Pancreas (tissue), 10 donors: ENCODE data around the gene ABHD4. TPM values are rescaled to one million over a fixed set of nuclear protein-coding genes. Genes with fewer than 3 reads are reported as not detected.
A peak's percentile ranks its signal among the peaks of the same experiment; 100 is the strongest.

Experiments used
- ATAC-seq, 4 donors: fragments of 200-7000 bp; cut with Tn5 transposase; one replicate each; pipeline versions ENCODE4 v1.8.0 to v1.9.1; 2020; ENCODE audit warnings: mild to moderate bottlenecking in 4 of 4, moderate library complexity in 4 of 4
- DNase-seq, 6 donors: peaks; one replicate each; pipeline ENCODE4 v3.0.0-alpha.2; 2020
- FAIRE-seq: peaks from 2 replicates; lab custom pipeline; 2012; peaks lifted over from hg19 to GRCh38; lab: Jason Lieb, UNC
- H3K27ac ChIP-seq, 4 donors: fragments of 200-600 bp; sonication (generic); 1 replicate in 3 of 4; 2 replicates in 1 of 4; pipeline versions ENCODE4 v1.5.0 to v1.8.0; 2020
- H3K27me3 ChIP-seq, 4 donors: fragments of 200-600 bp; one replicate each; pipeline ENCODE4 v1.8.0; 2021
- H3K36me3 ChIP-seq, 3 donors: fragments of 200-600 bp; sonication (generic) in 1 of 3; one replicate each; pipeline versions ENCODE4 v1.5.0 to v1.8.0; 2020 to 2021
- H3K4me1 ChIP-seq, 3 donors: fragments of 200-600 bp; one replicate each; pipeline ENCODE4 v1.8.0; 2021
- H3K4me3 ChIP-seq, 4 donors: fragments of 200-600 bp; sonication (generic) in 2 of 4; one replicate each; pipeline versions ENCODE4 v1.5.0 to v1.8.0; 2020 to 2021
- H3K9me3 ChIP-seq, 4 donors: fragments of 200-600 bp; one replicate each; pipeline ENCODE4 v1.8.0; 2021
- WGBS, 2 donors: extraction: QIAGEN DNeasy Blood & Tissue Kit; methylation state at CpG; one replicate each; pipeline ENCODE4 v1.1.7; 2013; 5-methylcytosine and 5-hydroxymethylcytosine counted together
- intact Hi-C, 3 donors: fragments of 100-400 bp; cut with DNase I; formaldehyde crosslinking; loops; one replicate each; pipeline versions ENCODE4 v1.11.1 to v1.14.2; 2022
- polyA plus RNA-seq, 2 donors: library from polyadenylated mRNA; stranded (reverse); fragments of 200-250 nt; gene quantifications; one replicate each; pipeline ENCODE4 v1.2.3, GENCODE V29; 2013
- total RNA-seq, 6 donors: library from RNA; stranded (reverse); fragmentation: NEBNext Ultra II Directional in 4 of 6; extraction: Animal tissue kit (Norgen Biotek cat#: 25700) in 4 of 6; gene quantifications; one replicate each; pipeline versions ENCODE4 v1.2.1 to v1.2.4, GENCODE V29; 2021 to 2023
- TF ChIP-seq, protein P1 (sequence below), 4 donors: fragments of 200-600 bp; sonication (generic) in 3 of 4; IDR thresholded peaks; one replicate each; pipeline versions ENCODE4 v1.5.0 to v1.8.0; 2021; ENCODE audit warnings: antibody characterized with exemption in 4 of 4
- donor health status: healthy with polysubstance abuse.
- donor health status: DM: no; HTN: no; CAD: no; lungs with moderate emphysema.
- donor health status: DM: no; HTN: no; CAD: no.
- donor health status: control.
- donor health status: control.
- donor health status: Bipolar disorder and iron deficiency.
- donor health status: DM: yes; HTN: yes; CAD: no.
- donor health status: DM: no; HTN: no; CAD: no.
- donor health status: DM: no; HTN: no; CAD: no.
- donor health status: DM: yes; HTN: yes; CAD: no.

ABHD4 gene
- total and polyA plus RNA-seq, 8 donors, result 7.6 to 25.9 (median 11.8) TPM

DNA sequence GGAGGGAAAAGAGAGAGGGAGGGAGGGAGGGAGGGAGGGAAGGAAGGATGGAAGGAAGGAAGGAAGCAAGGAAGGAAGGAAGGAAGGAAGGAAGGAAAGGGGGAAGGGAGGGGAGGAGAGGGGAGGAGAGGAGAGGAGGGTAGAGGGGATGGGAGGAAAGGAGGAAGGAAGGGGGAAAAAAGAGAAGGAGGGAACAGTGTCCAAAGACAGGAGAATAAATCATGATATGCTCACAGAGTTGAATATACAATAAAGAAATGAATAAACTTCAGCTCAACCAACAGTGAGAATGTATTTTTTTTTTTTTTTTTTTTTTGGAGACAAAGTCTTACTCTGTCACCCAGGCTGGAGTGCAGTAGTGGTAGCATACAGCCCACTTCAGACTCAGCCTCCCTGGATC, 42.1 kb downstream of the ABHD4 start:
- TF ChIP-seq, protein P1, sequence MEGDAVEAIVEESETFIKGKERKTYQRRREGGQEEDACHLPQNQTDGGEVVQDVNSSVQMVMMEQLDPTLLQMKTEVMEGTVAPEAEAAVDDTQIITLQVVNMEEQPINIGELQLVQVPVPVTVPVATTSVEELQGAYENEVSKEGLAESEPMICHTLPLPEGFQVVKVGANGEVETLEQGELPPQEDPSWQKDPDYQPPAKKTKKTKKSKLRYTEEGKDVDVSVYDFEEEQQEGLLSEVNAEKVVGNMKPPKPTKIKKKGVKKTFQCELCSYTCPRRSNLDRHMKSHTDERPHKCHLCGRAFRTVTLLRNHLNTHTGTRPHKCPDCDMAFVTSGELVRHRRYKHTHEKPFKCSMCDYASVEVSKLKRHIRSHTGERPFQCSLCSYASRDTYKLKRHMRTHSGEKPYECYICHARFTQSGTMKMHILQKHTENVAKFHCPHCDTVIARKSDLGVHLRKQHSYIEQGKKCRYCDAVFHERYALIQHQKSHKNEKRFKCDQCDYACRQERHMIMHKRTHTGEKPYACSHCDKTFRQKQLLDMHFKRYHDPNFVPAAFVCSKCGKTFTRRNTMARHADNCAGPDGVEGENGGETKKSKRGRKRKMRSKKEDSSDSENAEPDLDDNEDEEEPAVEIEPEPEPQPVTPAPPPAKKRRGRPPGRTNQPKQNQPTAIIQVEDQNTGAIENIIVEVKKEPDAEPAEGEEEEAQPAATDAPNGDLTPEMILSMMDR (IDR thresholded peaks at IDR 0.05), result no peak
- DNase-seq, result no peak
- Histone ChIP-seq H3K27me3 (no peaks in the 10 kb centered on the region), H3K9me3 (no peaks in the 10 kb centered on the region), H3K36me3 (no peaks in the 10 kb centered on the region), H3K4me1 (no peaks in the 10 kb centered on the region), H3K4me3 (no peak overlapping the region), H3K27ac (no peak overlapping the region)
- no peak for FAIRE-seq
- intact Hi-C loops, result loop anchor here in 1 of 3 donors (10.0 kb wide), 1 partner anchor 65 kb away; no protein-coding TSS in a partner anchor
- ATAC-seq, result no peak

GRCh38 chr14:22641846-22642245, 43.7 kb downstream of the ABHD4 start:
- no peaks in the 10 kb centered on the region for H3K27me3 ChIP-seq
- no peaks in the 10 kb centered on the region for H3K36me3 ChIP-seq
- ATAC-seq (no peak), FAIRE-seq (no peak), DNase-seq (no peak)
- intact Hi-C loops, result loop anchor here in 1 of 3 donors (10.0 kb wide), 1 partner anchor 67 kb away; no protein-coding TSS in a partner anchor
- H3K4me3 ChIP-seq, result no peak overlapping the region
- no peaks in the 10 kb centered on the region for H3K9me3 ChIP-seq
- WGBS, 2 donors, result 47% methylated on average over 3 of the region's 3 CpGs
- no peak overlapping the region for H3K27ac ChIP-seq
- no peaks in the 10 kb centered on the region for H3K4me1 ChIP-seq
- TF ChIP-seq, protein P1 (IDR thresholded peaks at IDR 0.05), result no peak

DNA sequence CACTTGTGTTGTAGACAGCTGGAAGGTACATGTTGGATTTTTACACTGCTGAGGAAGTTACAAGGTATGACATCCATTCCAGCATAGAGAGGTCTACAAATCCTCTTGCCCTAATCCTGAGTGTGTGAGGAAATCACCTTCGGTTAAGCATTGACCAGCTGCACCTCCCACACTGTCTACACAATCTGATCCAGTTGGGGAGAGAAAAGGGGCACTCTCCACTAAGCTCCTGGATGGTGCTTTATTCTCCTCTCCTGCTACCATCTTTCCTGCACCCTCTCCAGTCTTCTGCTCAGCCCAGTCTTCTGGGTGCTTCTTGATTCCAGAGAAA, 46.2 kb downstream of the ABHD4 start, which contains the start of gene OR6J1:
Gene OR6J1 (minus strand): TSS at position 48 of the 331 bp plus-strand sequence. CDS start 9,541 bp downstream, outside the sequence.
- H3K27ac ChIP-seq, result no peak within 1 kb of the TSS
- H3K4me3 ChIP-seq, result no peak within 1 kb of the TSS
- ATAC-seq (peak; percentile 10 to 44 (median 29)), FAIRE-seq (no peak), DNase-seq (no peak)
- intact Hi-C loops, result loop anchor here in 1 of 3 donors (10.0 kb wide), 1 partner anchor 69 kb away; no protein-coding TSS in a partner anchor
- TF ChIP-seq, protein P1 (IDR thresholded peaks at IDR 0.05), result peak in 1 of 4 donors; percentile 2
- H3K4me1 ChIP-seq, result no peaks in the 10 kb centered on the region
- WGBS, 2 donors, result 18 to 23% methylated on average over 1 of the region's 1 CpG
- no peaks in the 10 kb centered on the region for H3K36me3 ChIP-seq
- no peaks in the 10 kb centered on the region for H3K9me3 ChIP-seq
- no peaks in the 10 kb centered on the region for H3K27me3 ChIP-seq

DNA sequence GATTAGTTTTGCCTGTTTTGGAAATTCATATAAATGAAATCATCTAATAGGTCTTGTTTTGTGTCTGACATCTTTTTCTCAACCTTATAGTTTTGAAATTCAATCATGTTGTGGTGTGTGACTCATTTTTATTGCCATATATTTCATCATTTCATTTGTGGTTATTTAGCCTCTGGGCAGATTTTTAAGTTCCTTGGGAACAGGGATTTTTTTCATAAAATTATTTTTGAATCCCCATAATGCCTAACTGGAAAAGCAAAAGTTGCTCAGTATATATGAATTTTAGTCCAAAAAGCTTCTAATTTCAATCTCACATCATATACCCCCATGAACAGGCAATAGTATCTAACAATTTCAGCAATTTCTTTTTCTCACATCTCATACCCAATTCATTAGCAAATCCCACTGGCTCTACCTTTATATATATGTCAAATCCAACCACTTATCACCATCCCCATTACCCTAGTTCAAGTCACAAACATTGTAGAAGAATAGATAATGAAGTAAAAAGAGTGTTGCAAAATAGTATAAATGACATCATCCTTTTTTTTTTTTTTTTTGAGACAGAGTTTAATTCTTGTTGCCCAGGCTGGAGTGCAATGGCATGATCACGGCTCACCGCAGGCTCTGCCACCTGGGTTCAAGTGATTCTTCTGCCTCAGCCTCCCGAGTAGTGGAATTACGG, 48.6 kb downstream of the ABHD4 start:
- ATAC-seq (no peak), DNase-seq (no peak), FAIRE-seq (no peak)
- no peaks in the 10 kb centered on the region for H3K4me1 ChIP-seq
- intact Hi-C loops, result loop anchor here in 2 of 3 donors (5.0 to 10.0 kb wide), 2 partner anchors 72 to 94 kb away; no protein-coding TSS in a partner anchor
- H3K36me3 ChIP-seq, result no peaks in the 10 kb centered on the region
- H3K9me3 ChIP-seq, result no peaks in the 10 kb centered on the region
- no peak overlapping the region for H3K4me3 ChIP-seq
- TF ChIP-seq, protein P1 (IDR thresholded peaks at IDR 0.05), result no peak
- no peaks in the 10 kb centered on the region for H3K27me3 ChIP-seq
- WGBS, 2 donors, result 79 to 87% methylated on average over 4 of the region's 4 CpGs
- H3K27ac ChIP-seq, result no peak overlapping the region

- TF ChIP-seq, protein P1 (IDR thresholded peaks at IDR 0.05), result no peak
- DNase-seq, result no peak
- Histone ChIP-seq H3K9me3 (no peaks in the 10 kb centered on the region), H3K27ac (no peak overlapping the region), H3K4me1 (no peaks in the 10 kb centered on the region), H3K36me3 (no peaks in the 10 kb centered on the region), H3K27me3 (no peaks in the 10 kb centered on the region), H3K4me3 (no peak overlapping the region)
- intact Hi-C loops, result loop anchor here in 2 of 3 donors (5.0 to 10.0 kb wide), 2 partner anchors 74 to 96 kb away; no protein-coding TSS in a partner anchor
- FAIRE-seq, result no peak
- 56 to 73% methylated on average over 2 of the region's 2 CpGs for WGBS, 2 donors
- no peak for ATAC-seq
Observed at GRCh38 chr14:22648506-22648905, 50.4 kb downstream of the ABHD4 start.
